Mucosa of rectum (tissue), 2 donors: ENCODE results near the gene MAPT.

ENCODE experiments used
- H3K27ac ChIP-seq, 2 donors: one replicate each; pipeline ENCODE4 v1.7.0; 2013; ENCODE audit warnings: inconsistent platforms in 2 of 2, low read depth in 2 of 2, low read length in 2 of 2
- H3K27me3 ChIP-seq, 2 donors: one replicate each; pipeline ENCODE4 v1.7.0; 2013; ENCODE audit warnings: low read length in 2 of 2; ENCODE audit not compliant: control insufficient read depth in 2 of 2, insufficient read depth in 2 of 2
- H3K36me3 ChIP-seq, 2 donors: one replicate each; pipeline ENCODE4 v1.7.0; 2013; ENCODE audit warnings: low read length in 2 of 2; ENCODE audit not compliant: control insufficient read depth in 2 of 2, insufficient read depth in 2 of 2
- H3K4me1 ChIP-seq, 2 donors: one replicate each; pipeline ENCODE4 v1.7.0; 2013; ENCODE audit warnings: low read length in 2 of 2, mild to moderate bottlenecking in 1 of 2; ENCODE audit not compliant: control insufficient read depth in 2 of 2, insufficient read depth in 2 of 2
- H3K4me3 ChIP-seq, 2 donors: one replicate each; pipeline ENCODE4 v1.7.0; 2013; ENCODE audit warnings: low read length in 2 of 2
- H3K9ac ChIP-seq, 2 donors: one replicate each; pipeline ENCODE4 v1.7.0; 2013; ENCODE audit warnings: low read length in 2 of 2, low read depth in 1 of 2, mild to moderate bottlenecking in 1 of 2
- H3K9me3 ChIP-seq, 2 donors: one replicate each; pipeline ENCODE4 v1.7.0; 2013; ENCODE audit warnings: low read length in 2 of 2; ENCODE audit not compliant: control insufficient read depth in 2 of 2
- donor health status: healthy.
- donor health status: Normal muscosa, but diverticular disease.

The MAPT gene

GRCh38 chr17:45920083-45920482 lies 25.7 kb downstream of the MAPT start:
- Histone ChIP-seq H3K27me3 (peaks cover 9 to 14% of the 10 kb centered on the region in 2 donors), H3K36me3 (no peaks in the 10 kb centered on the region), H3K9ac (no peak overlapping the region), H3K9me3 (no peaks in the 10 kb centered on the region), H3K27ac (no peak overlapping the region), H3K4me3 (no peak overlapping the region), H3K4me1 (no peaks in the 10 kb centered on the region)

- peaks cover 4% of the 10 kb centered on the region in 2 donors for H3K27me3 ChIP-seq
- H3K9me3 ChIP-seq, result no peaks in the 10 kb centered on the region
- H3K4me3 ChIP-seq, result no peak overlapping the region
- H3K36me3 ChIP-seq, result no peaks in the 10 kb centered on the region
- H3K27ac ChIP-seq, result no peak overlapping the region
- H3K9ac ChIP-seq, result no peak overlapping the region
- no peaks in the 10 kb centered on the region for H3K4me1 ChIP-seq
Measured at GRCh38 chr17:45923511-45924268, 29.3 kb downstream of the MAPT start.

- Histone ChIP-seq H3K9ac (no peak overlapping the region), H3K4me1 (no peaks in the 10 kb centered on the region), H3K27ac (no peak overlapping the region), H3K27me3 (peaks cover 4% of the 10 kb centered on the region in 2 donors), H3K4me3 (no peak overlapping the region), H3K36me3 (no peaks in the 10 kb centered on the region), H3K9me3 (no peaks in the 10 kb centered on the region)
Measured at GRCh38 chr17:45924332-45924820, 30.0 kb downstream of the MAPT start.

- Histone ChIP-seq H3K4me1 (no peaks in the 10 kb centered on the region), H3K27ac (no peak overlapping the region), H3K36me3 (no peaks in the 10 kb centered on the region), H3K9ac (no peak overlapping the region), H3K4me3 (no peak overlapping the region), H3K9me3 (no peaks in the 10 kb centered on the region), H3K27me3 (peaks cover 4% of the 10 kb centered on the region in 2 donors)
Measured at GRCh38 chr17:45925311-45925710, 31.0 kb downstream of the MAPT start.

GRCh38 chr17:45927247-45927646 lies 32.9 kb downstream of the MAPT start:
- no peak overlapping the region for H3K4me3 ChIP-seq
- no peaks in the 10 kb centered on the region for H3K4me1 ChIP-seq
- no peak overlapping the region for H3K27ac ChIP-seq
- H3K27me3 ChIP-seq, result no peaks in the 10 kb centered on the region
- H3K36me3 ChIP-seq, result no peaks in the 10 kb centered on the region
- H3K9ac ChIP-seq, result no peak overlapping the region
- no peaks in the 10 kb centered on the region for H3K9me3 ChIP-seq

GRCh38 chr17:45929344-45929743 lies 35.0 kb downstream of the MAPT start:
- Histone ChIP-seq H3K36me3 (no peaks in the 10 kb centered on the region), H3K27me3 (no peaks in the 10 kb centered on the region), H3K9me3 (no peaks in the 10 kb centered on the region), H3K4me1 (no peaks in the 10 kb centered on the region), H3K4me3 (no peak overlapping the region), H3K27ac (no peak overlapping the region), H3K9ac (no peak overlapping the region)

- Histone ChIP-seq H3K4me1 (no peaks in the 10 kb centered on the region), H3K9me3 (no peaks in the 10 kb centered on the region), H3K36me3 (no peaks in the 10 kb centered on the region), H3K4me3 (no peak overlapping the region), H3K9ac (no peak overlapping the region), H3K27me3 (peaks cover 0 to 2% of the 10 kb centered on the region in 2 donors), H3K27ac (no peak overlapping the region)
Measured at GRCh38 chr17:45930420-45930951, 36.1 kb downstream of the MAPT start.

GRCh38 chr17:45931677-45932076 lies 37.3 kb downstream of the MAPT start:
- Histone ChIP-seq H3K27ac (no peak overlapping the region), H3K36me3 (no peaks in the 10 kb centered on the region), H3K9me3 (no peaks in the 10 kb centered on the region), H3K9ac (no peak overlapping the region), H3K4me3 (no peak overlapping the region), H3K27me3 (peaks cover 0 to 5% of the 10 kb centered on the region in 2 donors), H3K4me1 (no peaks in the 10 kb centered on the region)

- H3K27me3 ChIP-seq, result peaks cover 0 to 5% of the 10 kb centered on the region in 2 donors
- H3K4me1 ChIP-seq, result no peaks in the 10 kb centered on the region
- H3K36me3 ChIP-seq, result no peaks in the 10 kb centered on the region
- H3K27ac ChIP-seq, result no peak overlapping the region
- H3K9me3 ChIP-seq, result no peaks in the 10 kb centered on the region
- H3K4me3 ChIP-seq, result no peak overlapping the region
- no peak overlapping the region for H3K9ac ChIP-seq
Measured at GRCh38 chr17:45934044-45934979, 40.0 kb downstream of the MAPT start.

- Histone ChIP-seq H3K4me1 (no peaks in the 10 kb centered on the region), H3K4me3 (no peak overlapping the region), H3K27ac (no peak overlapping the region), H3K9ac (no peak overlapping the region), H3K27me3 (peaks cover 3 to 5% of the 10 kb centered on the region in 2 donors), H3K9me3 (no peaks in the 10 kb centered on the region), H3K36me3 (no peaks in the 10 kb centered on the region)
Measured at GRCh38 chr17:45935197-45935709, 40.9 kb downstream of the MAPT start.
